Endothelial cell (in vitro differentiated cells): Measurements from ENCODE around the gene GBE1. TPM values are rescaled to one million over a fixed set of nuclear protein-coding genes. Genes with fewer than 3 reads are reported as not detected.

Source experiments
- DNase-seq: peaks from one replicate; pipeline ENCODE4 v3.0.0; 2021; ENCODE audit warnings: low spot score
- H3K27ac Mint-ChIP-seq: one replicate; pipeline ENCODE4 v1.8.0; 2021; ENCODE audit warnings: mixed read lengths, inconsistent platforms; ENCODE audit not compliant: unreplicated experiment
- H3K27me3 Mint-ChIP-seq: one replicate; pipeline ENCODE4 v1.8.0; 2021; ENCODE audit warnings: mild to moderate bottlenecking, moderate library complexity, mixed read lengths, inconsistent platforms; ENCODE audit not compliant: unreplicated experiment
- H3K36me3 Mint-ChIP-seq: one replicate; pipeline ENCODE4 v1.8.0; 2021; ENCODE audit warnings: mild to moderate bottlenecking, low read depth, mixed read lengths, inconsistent platforms; ENCODE audit not compliant: unreplicated experiment
- H3K4me1 Mint-ChIP-seq: one replicate; pipeline ENCODE4 v1.8.0; 2021; ENCODE audit warnings: mild to moderate bottlenecking, mixed read lengths, inconsistent platforms; ENCODE audit not compliant: unreplicated experiment
- H3K4me3 Mint-ChIP-seq: one replicate; pipeline ENCODE4 v1.8.0; 2021; ENCODE audit warnings: mild to moderate bottlenecking, mixed read lengths, inconsistent platforms; ENCODE audit not compliant: unreplicated experiment
- H3K9me3 Mint-ChIP-seq: one replicate; pipeline ENCODE4 v1.8.0; 2021; ENCODE audit warnings: mixed read lengths, inconsistent platforms; ENCODE audit not compliant: unreplicated experiment
- total RNA-seq: library from RNA; stranded (reverse); fragmentation: NEBNext Ultra II Directional; extraction: Animal tissue kit (Norgen Biotek cat#: 25700); gene quantifications from one replicate; pipeline ENCODE4 v1.2.1, GENCODE V29; 2021; ENCODE audit not compliant: unreplicated experiment
- TF ChIP-seq, protein P1 (sequence below): fragments of 200-600 bp; sonication (generic); IDR thresholded peaks from one replicate; pipeline ENCODE4 v1.5.0; 2021; ENCODE audit warnings: antibody characterized with exemption; ENCODE audit not compliant: unreplicated experiment

The GBE1 gene
- total RNA-seq, 1 donor from 2014 or later, result 15.6 TPM

DNA sequence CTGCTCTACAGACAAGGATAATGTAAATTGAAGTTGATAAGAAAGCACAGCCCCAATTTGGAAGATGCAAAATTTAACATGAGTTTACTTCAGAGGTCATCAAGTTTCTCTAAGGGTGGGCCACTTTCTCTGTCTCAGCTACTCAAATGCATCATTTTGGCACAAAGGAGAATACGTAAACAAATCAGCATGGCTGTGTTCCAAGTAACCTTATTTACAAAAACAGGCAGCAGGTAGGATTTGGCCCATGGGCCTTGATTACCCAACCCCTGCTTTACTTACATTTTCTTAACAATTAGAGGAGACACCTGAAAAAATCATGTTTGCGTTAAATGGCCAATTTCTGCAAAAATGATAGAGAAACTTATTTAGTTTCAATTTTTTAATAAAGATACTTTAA is 181.7 kb downstream of the GBE1 start:
- H3K27me3 Mint-ChIP-seq, result no peaks in the 10 kb centered on the region
- no peaks in the 10 kb centered on the region for H3K9me3 Mint-ChIP-seq
- H3K4me1 Mint-ChIP-seq, result no peaks in the 10 kb centered on the region
- H3K27ac Mint-ChIP-seq, result no peak overlapping the region
- no peak for DNase-seq
- no peaks in the 10 kb centered on the region for H3K36me3 Mint-ChIP-seq
- H3K4me3 Mint-ChIP-seq, result no peak overlapping the region
- TF ChIP-seq, protein P1, sequence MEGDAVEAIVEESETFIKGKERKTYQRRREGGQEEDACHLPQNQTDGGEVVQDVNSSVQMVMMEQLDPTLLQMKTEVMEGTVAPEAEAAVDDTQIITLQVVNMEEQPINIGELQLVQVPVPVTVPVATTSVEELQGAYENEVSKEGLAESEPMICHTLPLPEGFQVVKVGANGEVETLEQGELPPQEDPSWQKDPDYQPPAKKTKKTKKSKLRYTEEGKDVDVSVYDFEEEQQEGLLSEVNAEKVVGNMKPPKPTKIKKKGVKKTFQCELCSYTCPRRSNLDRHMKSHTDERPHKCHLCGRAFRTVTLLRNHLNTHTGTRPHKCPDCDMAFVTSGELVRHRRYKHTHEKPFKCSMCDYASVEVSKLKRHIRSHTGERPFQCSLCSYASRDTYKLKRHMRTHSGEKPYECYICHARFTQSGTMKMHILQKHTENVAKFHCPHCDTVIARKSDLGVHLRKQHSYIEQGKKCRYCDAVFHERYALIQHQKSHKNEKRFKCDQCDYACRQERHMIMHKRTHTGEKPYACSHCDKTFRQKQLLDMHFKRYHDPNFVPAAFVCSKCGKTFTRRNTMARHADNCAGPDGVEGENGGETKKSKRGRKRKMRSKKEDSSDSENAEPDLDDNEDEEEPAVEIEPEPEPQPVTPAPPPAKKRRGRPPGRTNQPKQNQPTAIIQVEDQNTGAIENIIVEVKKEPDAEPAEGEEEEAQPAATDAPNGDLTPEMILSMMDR, result no peak

DNA sequence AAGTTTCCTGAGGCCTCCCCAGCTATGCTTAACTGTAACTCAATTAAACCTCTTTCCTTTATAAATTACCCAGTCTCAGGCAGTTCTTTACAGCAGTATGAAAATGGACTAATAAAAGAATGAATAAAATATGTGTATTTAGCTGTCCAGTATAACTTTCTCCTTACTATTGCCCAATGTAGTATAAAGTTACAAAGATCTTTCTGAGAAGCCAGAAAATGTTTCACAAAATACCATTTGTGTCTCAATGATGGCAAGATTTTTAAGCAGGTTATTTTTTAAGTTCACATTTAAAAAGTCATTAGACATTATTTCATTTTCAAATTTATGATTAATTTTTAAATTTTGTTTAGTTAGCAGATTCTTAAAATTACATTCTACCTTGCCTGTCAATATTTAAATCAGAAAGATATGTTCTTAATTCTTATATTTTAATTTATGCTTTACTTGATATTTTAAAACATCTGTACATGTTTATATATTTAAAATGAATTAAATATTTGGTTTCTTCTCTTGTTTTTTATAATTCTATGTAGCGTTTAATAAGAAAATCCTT is 189.2 kb downstream of the GBE1 start:
- Mint-ChIP-seq H3K27ac (no peak overlapping the region), H3K9me3 (no peaks in the 10 kb centered on the region), H3K36me3 (no peaks in the 10 kb centered on the region), H3K4me3 (no peak overlapping the region), H3K27me3 (no peaks in the 10 kb centered on the region), H3K4me1 (peaks cover 7% of the 10 kb centered on the region)
- DNase-seq, result no peak
- TF ChIP-seq, protein P1, result no peak

DNA sequence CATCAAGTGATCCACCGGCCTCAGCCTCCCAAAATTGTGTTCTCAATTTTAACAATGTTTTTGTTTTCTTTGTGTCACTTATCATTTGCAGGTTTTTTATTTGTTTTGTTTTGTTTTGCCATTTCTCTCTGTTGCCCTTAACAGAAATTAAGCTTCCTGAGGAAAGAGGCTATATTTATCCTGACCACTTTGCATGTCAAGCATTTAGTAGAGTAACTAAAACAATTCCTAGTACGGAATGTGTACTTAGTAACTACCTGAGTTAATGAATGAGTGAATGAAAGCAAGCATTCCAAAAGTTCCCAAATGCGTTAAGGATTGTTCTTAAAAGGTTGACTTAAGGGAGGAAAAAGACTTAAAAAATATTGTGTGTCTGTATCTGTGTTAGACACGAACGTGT is 193.1 kb downstream of the GBE1 start:
- Mint-ChIP-seq H3K27ac (no peak overlapping the region), H3K36me3 (no peaks in the 10 kb centered on the region), H3K9me3 (no peaks in the 10 kb centered on the region), H3K27me3 (no peaks in the 10 kb centered on the region), H3K4me1 (peaks cover 7% of the 10 kb centered on the region), H3K4me3 (no peak overlapping the region)
- DNase-seq, result no peak
- TF ChIP-seq, protein P1, result no peak

DNA sequence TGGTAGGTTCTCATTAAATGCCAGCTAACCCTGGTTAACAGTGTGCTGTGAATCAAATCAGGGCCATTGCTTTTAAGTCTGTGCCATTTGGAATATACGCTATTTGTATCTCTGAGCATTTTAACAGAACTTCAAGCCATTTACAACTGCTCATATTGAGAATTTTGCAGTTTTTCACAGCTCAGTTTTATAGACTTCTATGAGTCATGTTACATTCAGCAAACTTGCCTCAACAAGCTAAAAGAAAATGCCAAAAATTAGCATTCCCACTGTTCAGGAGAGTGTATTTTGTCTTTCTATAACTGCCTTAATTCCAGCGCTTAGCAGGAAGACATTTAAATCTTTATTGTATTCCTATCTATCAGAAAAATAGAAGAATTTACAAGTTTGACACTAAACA is 196.4 kb downstream of the GBE1 start:
- TF ChIP-seq, protein P1, result no peak
- Mint-ChIP-seq H3K36me3 (no peaks in the 10 kb centered on the region), H3K27ac (no peak overlapping the region), H3K4me3 (no peak overlapping the region), H3K27me3 (no peaks in the 10 kb centered on the region), H3K4me1 (no peaks in the 10 kb centered on the region), H3K9me3 (no peaks in the 10 kb centered on the region)
- DNase-seq, result no peak

DNA sequence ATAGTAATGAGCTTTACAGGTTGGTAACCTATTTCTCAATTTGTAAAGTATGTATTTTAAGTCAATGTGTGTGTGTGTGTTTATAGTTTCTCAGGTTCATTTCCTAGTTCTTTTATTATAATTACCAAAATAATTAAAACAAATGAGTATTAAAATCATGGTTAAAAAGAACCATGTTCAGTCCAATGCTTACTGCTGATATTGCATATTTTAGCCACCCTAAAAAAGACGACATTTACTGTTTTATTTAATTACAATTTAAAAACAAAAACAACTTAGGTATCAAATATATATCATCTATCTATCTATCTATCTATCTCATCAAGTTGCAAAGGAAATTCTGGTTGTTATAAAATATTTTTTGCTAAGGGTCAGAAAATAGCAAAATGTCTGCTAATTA is 203.3 kb downstream of the GBE1 start:
- peaks cover 16% of the 10 kb centered on the region for H3K4me1 Mint-ChIP-seq
- no peaks in the 10 kb centered on the region for H3K36me3 Mint-ChIP-seq
- H3K27me3 Mint-ChIP-seq, result no peaks in the 10 kb centered on the region
- H3K4me3 Mint-ChIP-seq, result no peak overlapping the region
- no peaks in the 10 kb centered on the region for H3K9me3 Mint-ChIP-seq
- TF ChIP-seq, protein P1, result no peak
- no peak overlapping the region for H3K27ac Mint-ChIP-seq
- no peak for DNase-seq
